ENCODE measurements around the gene KREMEN2.

Gene KREMEN2

DNA sequence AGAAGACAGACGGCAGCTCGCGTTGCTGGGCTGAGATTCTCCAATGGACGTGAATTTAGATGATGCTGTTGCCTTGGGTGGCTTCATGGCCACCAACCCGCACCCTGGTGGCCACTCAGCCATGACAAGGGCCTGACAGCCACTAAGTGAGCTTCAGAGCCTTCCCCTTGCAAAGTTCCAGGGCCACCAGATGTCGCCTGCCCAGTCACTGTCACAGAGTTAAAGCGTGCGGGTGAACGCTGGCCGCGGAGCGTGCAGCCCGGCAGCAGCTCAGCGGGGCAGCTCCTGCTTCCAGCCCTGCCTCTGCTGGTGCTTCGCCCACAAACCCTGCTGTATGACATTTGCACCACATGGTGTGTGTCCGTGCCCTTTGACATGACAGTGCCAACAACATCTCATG, 13.3 kb upstream of the KREMEN2 start:
- Mint-ChIP-seq H3K9me3 (no peaks in the 10 kb centered on the region), H3K27me3 (peaks cover 2% of the 10 kb centered on the region), H3K27ac (no peak overlapping the region), H3K36me3 (peaks cover 11% of the 10 kb centered on the region), H3K4me3 (no peak overlapping the region), H3K4me1 (no peaks in the 10 kb centered on the region)
- no peak for DNase-seq (ENCODE audit: low spot score in 2 of 2)
- ATAC-seq (ENCODE audit: low read depth) = no peak

DNA sequence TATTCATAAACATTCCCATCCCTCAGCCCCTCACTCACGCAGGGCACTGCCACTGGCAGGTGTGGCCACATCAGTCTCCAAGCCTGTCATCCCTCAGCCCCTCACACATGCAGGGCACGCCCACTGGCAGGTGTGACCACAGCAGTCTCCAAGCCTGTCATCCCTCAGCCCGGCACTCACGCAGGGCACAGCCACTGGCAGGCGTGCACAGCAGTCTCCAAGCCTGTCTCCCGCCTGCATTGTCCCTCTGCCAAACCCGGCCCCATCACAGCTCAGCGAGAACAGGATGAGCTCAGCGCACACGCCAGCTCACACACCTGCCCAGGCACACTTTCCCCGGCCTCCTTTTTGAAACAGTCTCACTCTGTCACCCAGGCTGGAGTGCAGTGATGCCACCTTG, 11.4 kb upstream of the KREMEN2 start:
- Mint-ChIP-seq H3K4me3 (no peak overlapping the region), H3K4me1 (no peaks in the 10 kb centered on the region), H3K27ac (no peak overlapping the region), H3K27me3 (peaks cover 11% of the 10 kb centered on the region), H3K36me3 (peaks cover 6% of the 10 kb centered on the region), H3K9me3 (no peaks in the 10 kb centered on the region)
- ATAC-seq (ENCODE audit: low read depth) (no peak), DNase-seq (ENCODE audit: low spot score in 2 of 2) (no peak)

DNA sequence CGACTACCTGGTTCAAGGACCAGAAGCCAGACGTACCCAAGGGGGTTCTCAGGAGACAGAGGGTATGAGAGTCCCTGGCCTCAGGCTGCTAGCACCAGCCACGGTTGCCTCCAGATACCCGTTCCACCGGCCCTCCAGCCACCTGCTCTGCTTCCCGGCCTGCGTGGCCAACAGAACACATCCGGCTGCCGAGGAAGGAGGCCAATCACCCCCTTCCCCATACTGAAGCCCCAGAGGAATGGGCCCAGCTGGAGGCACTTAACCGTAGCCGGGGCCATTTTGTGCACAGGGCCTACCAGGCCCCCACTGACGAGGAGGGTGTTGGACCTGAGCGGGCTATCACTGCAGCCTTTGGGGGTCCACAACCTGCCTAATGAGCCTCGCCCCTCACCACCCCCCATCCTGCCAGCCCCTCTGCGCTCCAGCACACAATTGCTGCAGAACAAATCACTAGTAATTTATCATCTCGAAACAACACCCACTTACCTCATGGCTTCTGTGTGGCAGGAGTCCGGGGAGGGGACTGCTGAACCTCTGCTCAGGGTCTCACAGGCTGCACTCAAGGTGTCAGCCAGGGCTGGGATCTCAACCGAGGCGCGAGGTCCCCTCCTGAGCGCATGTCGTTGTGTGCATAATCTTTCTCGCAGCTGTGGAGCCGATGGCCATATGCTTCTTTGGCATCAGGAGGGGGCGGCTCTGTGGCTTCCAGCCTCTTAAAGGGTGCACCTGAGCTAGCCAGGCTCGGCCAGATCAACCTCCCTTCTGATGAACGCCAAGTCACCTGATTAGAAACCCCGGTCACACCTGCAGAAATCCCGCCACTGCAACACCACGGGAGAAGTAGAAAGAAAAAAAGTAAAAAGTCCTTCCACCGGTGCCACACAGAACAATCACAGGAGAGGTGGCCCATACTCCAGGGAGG, 10.1 kb upstream of the KREMEN2 start:
- ATAC-seq (ENCODE audit: low read depth) = peak; percentile 38
- Mint-ChIP-seq H3K27ac (no peak overlapping the region), H3K36me3 (peaks cover 4% of the 10 kb centered on the region)

DNA sequence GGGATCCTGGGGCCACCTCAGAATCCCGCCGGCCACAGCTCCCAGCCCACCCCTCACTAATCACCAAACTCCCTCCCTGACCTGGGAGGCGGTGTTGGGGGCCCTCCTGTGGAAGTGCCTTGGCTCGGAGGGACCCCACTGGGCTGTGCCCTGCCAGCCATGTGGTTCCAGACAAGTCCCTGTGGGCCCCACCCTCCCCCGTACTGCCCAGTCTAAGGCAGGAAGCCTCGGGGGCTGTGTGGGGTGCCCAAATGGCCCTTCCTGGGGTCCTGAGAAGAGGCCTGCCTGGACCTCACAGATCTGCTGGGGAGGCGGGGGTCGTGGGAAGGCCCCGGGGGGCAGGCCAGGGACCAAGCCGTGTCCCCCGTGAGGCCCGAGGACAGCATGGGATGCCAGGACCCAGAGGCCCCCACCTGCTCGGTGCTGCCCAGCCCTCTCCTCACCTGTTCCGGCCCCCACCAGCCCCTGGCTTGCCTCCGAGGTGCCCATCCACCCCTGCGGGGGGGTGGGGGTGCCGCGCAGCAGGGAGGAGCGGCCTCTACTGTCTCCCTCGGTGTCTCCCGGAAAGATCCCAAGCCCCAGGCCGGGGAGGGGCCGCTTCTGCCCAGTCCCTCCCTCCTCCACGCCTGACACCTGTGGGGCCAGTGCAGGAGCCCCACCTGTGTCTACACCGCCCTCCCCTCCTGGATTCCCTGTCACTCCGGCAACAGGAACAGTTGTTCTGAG, 9.3 kb upstream of the KREMEN2 start:
- ATAC-seq (ENCODE audit: low read depth) = no peak
- peaks cover 14% of the 10 kb centered on the region for H3K27me3 Mint-ChIP-seq
- H3K4me3 Mint-ChIP-seq = no peak overlapping the region
- H3K4me1 Mint-ChIP-seq = peaks cover 2% of the 10 kb centered on the region
- no peak for DNase-seq (ENCODE audit: low spot score in 2 of 2)
- no peak overlapping the region for H3K27ac Mint-ChIP-seq
- peaks cover 2% of the 10 kb centered on the region for H3K36me3 Mint-ChIP-seq
- no peaks in the 10 kb centered on the region for H3K9me3 Mint-ChIP-seq

More for the DNA sequence above, 10.1 kb upstream of the KREMEN2 start:
- H3K27me3 Mint-ChIP-seq = peaks cover 13% of the 10 kb centered on the region
- peaks cover under 1% of the 10 kb centered on the region for H3K4me1 Mint-ChIP-seq
- no peak for DNase-seq (ENCODE audit: low spot score in 2 of 2)
- no peak overlapping the region for H3K4me3 Mint-ChIP-seq
- H3K9me3 Mint-ChIP-seq = no peaks in the 10 kb centered on the region

DNA sequence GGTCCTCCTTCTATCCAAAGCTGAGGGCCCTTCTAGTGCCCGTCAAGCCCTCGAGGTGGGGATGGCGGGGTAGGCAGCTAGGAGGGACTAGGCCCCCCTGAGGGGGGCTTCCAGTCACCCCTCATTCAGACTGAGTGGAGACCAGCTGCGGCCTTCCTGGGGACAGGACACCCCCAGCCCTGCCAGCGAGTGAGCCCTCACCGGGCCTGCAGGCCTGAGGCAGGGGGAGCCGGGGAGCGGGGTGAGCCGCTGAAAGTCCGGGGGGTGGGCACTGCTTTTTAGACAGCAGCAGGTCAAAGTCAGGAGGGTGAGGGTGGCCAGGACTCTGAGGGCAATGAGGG, 8.7 kb upstream of the KREMEN2 start:
- H3K4me1 Mint-ChIP-seq = peaks cover 2% of the 10 kb centered on the region
- DNase-seq (ENCODE audit: low spot score in 2 of 2) (no peak), ATAC-seq (ENCODE audit: low read depth) (no peak)
- no peak overlapping the region for H3K27ac Mint-ChIP-seq
- H3K27me3 Mint-ChIP-seq = peaks cover 17% of the 10 kb centered on the region
- H3K36me3 Mint-ChIP-seq = peaks cover 2% of the 10 kb centered on the region
- H3K4me3 Mint-ChIP-seq = no peak overlapping the region
- H3K9me3 Mint-ChIP-seq = no peaks in the 10 kb centered on the region

DNA sequence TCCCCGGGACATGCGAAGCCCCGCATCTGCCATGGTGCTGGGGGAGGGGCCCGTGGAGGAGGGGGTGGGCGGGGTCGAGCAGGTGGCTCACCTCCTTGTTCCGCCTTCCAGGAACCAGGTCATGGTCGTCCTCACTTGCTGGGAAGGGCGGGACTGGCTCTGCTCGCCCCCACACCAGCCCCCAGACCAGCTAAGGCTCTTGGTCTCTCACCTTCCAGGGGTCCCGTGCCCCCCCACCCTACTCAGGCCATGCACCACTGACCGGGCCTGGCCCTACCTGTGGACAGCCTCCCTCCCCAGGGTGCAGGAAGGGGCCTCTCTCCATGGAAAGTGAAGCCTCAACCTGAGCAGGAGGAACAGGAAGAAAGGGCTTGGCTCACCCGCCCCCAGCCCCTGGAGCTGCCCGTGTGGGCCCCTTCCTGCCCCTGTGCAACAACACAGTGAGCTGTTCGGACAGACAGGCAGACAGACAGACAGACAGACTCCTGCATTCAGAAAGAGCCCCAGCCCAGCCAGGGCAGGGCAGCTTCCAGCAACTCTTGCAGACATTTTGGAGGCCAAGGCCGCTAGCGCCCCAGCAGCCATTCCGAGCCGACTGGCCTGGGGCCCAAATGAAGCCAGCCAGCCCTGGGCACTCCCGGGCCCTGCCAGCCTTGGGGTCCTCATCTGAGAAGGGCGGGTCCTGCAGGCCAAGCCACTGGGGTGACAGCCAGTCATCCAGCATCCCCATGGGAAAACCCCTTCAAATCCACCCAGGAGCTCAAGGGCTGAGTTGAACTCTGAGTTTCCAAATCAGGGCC, 8.1 kb upstream of the KREMEN2 start:
- DNase-seq (ENCODE audit: low spot score in 2 of 2) = no peak
- no peak overlapping the region for H3K4me3 Mint-ChIP-seq
- H3K27me3 Mint-ChIP-seq = peaks cover 19% of the 10 kb centered on the region
- no peaks in the 10 kb centered on the region for H3K9me3 Mint-ChIP-seq
- H3K36me3 Mint-ChIP-seq = peaks cover 2% of the 10 kb centered on the region
- H3K4me1 Mint-ChIP-seq = peaks cover 2% of the 10 kb centered on the region
- no peak overlapping the region for H3K27ac Mint-ChIP-seq
- ATAC-seq (ENCODE audit: low read depth) = no peak

DNA sequence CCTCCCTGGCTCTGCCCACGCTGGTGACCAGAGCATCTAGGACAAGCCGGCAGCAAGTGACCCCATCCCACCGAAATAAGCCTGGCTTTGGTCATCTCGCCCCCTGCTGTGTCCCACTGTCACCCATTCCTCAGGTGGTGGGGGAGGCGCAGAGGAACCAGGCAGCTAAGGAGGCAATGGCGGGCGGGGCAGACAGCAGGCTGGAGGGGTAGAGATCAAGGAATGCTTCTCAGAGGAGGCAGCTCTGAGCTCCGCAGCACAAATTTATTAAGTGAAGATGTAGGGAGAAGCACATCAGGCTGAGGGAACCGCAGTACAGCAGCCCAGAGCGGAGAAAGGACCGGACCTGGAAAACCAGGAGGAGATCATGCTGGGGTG, 7.5 kb upstream of the KREMEN2 start:
- H3K9me3 Mint-ChIP-seq = no peaks in the 10 kb centered on the region
- peaks cover 19% of the 10 kb centered on the region for H3K27me3 Mint-ChIP-seq
- no peak overlapping the region for H3K27ac Mint-ChIP-seq
- ATAC-seq (ENCODE audit: low read depth) (no peak), DNase-seq (ENCODE audit: low spot score in 2 of 2) (no peak)
- H3K4me1 Mint-ChIP-seq = peaks cover 2% of the 10 kb centered on the region
- no peak overlapping the region for H3K4me3 Mint-ChIP-seq
- peaks cover under 1% of the 10 kb centered on the region for H3K36me3 Mint-ChIP-seq

DNA sequence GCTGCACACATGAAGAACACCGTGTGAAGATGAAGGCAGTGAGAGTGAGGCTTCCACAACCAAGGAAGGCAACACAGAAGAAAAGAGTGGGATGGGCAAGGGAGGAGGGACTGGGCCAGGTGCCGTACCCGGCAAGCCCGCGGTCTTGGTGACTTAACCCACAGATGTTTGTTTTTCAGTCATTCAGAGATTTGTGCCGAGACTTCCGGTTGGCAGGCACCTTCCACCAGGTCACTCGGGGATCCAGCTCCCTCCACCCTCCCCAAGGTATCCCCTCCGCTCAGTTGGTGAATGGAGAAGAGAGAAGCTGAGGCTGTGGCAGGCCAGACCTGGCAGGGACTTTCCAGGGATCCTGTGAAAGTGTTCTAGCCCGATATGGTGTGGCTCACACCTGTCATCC, 4.9 kb upstream of the KREMEN2 start:
- no peaks in the 10 kb centered on the region for H3K36me3 Mint-ChIP-seq
- ATAC-seq (ENCODE audit: low read depth) (no peak), DNase-seq (ENCODE audit: low spot score in 2 of 2) (no peak)
- peaks cover 14% of the 10 kb centered on the region for H3K4me1 Mint-ChIP-seq
- no peak overlapping the region for H3K27ac Mint-ChIP-seq
- H3K27me3 Mint-ChIP-seq = peaks cover 27% of the 10 kb centered on the region
- H3K9me3 Mint-ChIP-seq = no peaks in the 10 kb centered on the region
- H3K4me3 Mint-ChIP-seq = no peak overlapping the region

DNA sequence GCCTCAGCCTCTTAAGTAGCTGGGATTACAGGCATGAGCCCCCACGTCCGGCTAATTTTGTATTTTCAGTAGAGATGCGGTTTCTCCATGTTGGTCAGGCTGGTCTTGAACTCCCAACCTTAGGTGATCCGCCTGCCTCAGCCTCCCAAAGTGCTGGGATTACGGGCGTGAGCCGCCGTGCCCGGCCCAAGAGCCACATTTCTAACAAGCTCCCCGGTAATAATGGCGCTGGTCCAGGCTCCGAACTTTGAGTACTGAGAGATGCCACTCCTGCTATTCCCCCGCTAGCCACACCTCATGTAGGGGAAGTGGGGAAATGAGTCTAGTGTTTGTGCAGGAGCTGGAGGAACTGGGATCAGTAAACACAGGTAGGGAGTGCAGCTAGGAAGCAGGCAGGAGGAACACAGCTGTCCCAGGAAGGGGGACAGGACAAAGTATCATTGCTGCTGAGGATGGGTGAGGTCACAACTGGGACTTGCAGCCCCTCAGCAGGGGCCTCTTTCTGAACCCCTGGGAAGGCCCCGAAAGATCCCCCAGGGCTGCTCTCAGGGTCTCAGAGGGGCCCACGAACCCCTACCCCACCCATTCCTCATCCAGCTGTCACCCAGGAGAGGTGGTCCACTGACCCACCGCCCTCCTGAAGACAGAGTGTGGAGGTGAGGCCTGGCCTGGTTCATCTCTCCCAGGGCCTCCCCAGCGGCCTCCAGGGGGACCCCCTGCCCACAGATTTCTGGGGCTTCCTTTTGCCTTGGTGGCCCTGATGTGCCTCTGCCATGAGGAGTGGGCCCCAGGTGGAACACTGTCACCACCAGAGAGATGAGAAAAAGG, 3.7 kb upstream of the KREMEN2 start:
- Mint-ChIP-seq H3K4me3 (no peak overlapping the region), H3K27me3 (peaks cover 27% of the 10 kb centered on the region), H3K4me1 (peaks cover 20% of the 10 kb centered on the region), H3K36me3 (no peaks in the 10 kb centered on the region), H3K9me3 (no peaks in the 10 kb centered on the region), H3K27ac (no peak overlapping the region)
- DNase-seq (ENCODE audit: low spot score in 2 of 2) = no peak
- ATAC-seq (ENCODE audit: low read depth) = no peak

DNA sequence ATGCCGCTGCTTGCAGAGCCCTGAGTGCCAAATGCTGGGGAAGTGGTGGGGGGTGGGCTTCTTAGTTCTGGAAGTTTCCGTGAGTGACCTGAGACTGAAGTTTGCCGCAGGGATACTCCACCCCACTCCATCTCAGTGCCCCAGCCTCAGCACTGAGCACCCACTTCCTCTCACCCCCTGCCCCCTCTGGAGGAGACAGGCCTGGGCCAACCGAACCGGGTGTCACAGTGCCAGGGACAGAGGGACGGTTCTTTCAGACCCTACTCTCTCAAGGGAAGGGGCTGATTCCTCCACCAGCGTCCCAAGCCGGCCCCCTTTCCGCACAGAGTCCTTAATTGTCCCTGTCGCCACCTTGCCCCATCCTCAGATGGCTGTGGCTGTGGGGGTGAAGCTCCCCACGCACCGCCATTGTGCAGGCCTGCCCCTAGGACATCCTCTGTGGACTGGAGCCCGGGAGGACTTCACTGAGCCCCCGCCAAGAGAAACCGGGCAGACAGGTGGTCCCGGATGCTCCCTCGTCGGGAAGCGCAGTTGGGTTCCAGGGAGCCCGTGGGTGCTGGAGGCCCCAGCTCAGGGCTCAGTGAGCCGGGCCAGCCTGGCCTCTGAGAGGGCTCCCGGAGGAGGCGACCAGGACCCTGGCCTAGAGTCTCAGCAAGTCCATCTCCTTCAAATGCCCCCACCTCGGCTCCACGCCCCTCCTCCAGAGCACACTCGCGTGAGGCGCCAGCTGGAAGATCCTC, 1.6 kb upstream of the KREMEN2 start:
- ATAC-seq (ENCODE audit: low read depth) (no peak), DNase-seq (ENCODE audit: low spot score in 2 of 2) (peak in 1 of 2 donors; percentile 43)
- H3K27me3 Mint-ChIP-seq = peaks cover 18% of the 10 kb centered on the region
- no peaks in the 10 kb centered on the region for H3K36me3 Mint-ChIP-seq
- peak overlapping the region; percentile 8 for H3K4me3 Mint-ChIP-seq
- no peak overlapping the region for H3K27ac Mint-ChIP-seq
- H3K9me3 Mint-ChIP-seq = no peaks in the 10 kb centered on the region
- H3K4me1 Mint-ChIP-seq = peaks cover 23% of the 10 kb centered on the region

DNA sequence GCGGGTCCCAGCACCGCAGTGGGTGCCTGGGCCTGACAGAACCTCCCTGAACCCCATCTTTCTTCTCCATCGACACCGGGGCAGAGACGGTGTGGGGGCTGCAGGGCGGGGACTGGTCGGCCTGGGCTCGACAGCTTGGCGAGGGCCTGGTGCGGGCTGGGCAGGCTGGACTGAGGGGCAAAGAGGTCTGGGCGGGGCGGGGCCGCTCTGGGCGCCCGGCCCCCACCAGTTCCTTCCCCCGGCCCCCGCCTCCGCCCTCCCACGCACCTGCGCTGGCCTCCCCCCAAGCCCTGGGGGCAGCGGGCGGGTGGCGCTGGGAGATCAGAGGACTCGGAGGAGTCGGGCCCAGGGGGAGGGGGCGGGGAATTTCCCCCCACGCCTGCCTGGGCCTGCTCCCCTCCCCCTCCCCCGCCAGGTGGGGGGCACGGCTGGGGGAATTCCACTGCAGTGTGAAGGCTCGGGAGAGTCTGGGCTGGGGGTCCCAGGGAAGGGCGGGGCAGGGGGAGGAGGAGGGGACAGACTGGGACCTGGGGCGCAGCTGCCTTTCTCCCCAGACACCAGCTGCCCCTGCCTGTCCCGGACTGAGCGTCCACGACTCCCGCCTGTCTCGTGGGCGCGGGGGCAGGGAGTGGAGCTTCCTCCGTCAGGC, 877 bp upstream of the KREMEN2 start:
- Mint-ChIP-seq H3K27me3 (peaks cover 18% of the 10 kb centered on the region), H3K36me3 (no peaks in the 10 kb centered on the region), H3K9me3 (no peaks in the 10 kb centered on the region), H3K4me3 (peak overlapping the region; percentile 81), H3K4me1 (peaks cover 25% of the 10 kb centered on the region), H3K27ac (no peak overlapping the region)
- peak; percentile 16 for ATAC-seq (ENCODE audit: low read depth)
- no peak for DNase-seq (ENCODE audit: low spot score in 2 of 2)

DNA sequence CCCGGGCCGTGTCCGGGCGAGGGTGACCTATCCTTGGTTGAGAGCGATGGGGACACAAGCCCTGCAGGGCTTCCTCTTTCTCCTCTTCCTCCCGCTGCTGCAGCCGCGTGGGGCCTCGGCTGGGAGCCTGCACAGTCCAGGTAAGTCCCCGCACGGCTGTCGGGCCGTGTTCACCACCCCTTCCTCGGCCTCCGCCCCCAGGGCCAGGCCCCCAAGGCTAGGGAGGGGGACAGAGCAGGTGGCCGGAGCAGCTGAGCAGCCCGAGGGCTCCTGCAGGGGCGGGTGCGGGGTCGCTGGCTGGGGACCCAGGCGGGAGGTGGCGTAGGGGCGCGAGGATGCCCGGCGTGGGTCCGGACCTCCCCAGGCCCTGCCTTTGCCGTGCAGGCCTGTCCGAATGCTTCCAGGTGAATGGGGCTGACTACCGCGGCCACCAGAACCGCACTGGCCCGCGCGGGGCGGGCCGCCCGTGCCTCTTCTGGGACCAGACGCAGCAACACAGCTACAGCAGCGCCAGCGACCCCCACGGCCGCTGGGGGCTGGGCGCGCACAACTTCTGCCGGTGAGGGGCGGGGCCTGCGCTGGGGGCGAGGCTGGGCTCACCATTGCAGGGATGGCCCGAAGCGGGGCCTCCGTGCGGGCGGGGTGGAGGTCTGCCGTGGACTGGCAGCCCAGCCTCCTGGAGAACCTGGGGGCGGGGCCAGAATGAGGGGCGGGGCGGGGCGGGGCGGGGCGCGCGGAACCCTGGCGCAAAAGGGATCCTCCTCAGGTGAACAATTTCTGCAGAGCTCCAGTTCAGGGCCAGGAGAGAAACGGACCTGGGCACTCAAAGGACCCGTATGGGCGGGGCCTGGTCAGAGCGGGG, 631 bp downstream of the KREMEN2 start:
- DNase-seq (ENCODE audit: low spot score in 2 of 2) = peak in 1 of 2 donors; percentile 59
- H3K27me3 Mint-ChIP-seq = peaks cover 16% of the 10 kb centered on the region
- no peaks in the 10 kb centered on the region for H3K36me3 Mint-ChIP-seq
- no peak overlapping the region for H3K27ac Mint-ChIP-seq
- H3K4me3 Mint-ChIP-seq = peak overlapping the region; percentile 81
- ATAC-seq (ENCODE audit: low read depth) = peak; percentile 11
- H3K9me3 Mint-ChIP-seq = no peaks in the 10 kb centered on the region
- H3K4me1 Mint-ChIP-seq = peaks cover 27% of the 10 kb centered on the region

Data from memory B cell (primary cell).